ENCODE data around the gene CERT1. TPM values are rescaled to one million over a fixed set of nuclear protein-coding genes. Genes with fewer than 3 reads are reported as not detected.

The CERT1 gene
- polyA plus RNA-seq, 1 experiment, result 4.5 TPM

GRCh38 chr5:75435096-75435495 lies 76.3 kb downstream of the CERT1 start:
- ChIA-PET POLR2A (no interaction called here), CTCF (interaction anchor here (1.0 to 1.4 kb wide), 2 partner anchors 26 to 30 kb away, joined by 3 read pairs; no protein-coding TSS in a partner anchor)
- TF ChIP-seq CTCF (IDR thresholded peaks at IDR 0.05; ENCODE audit: insufficient read depth, low read depth, low read length), result no peak
- no peak for DNase-seq (ENCODE audit: low read depth)
- no peaks in the 10 kb centered on the region for H3K27me3 ChIP-seq (ENCODE audit: control insufficient read depth, insufficient read depth, low read length)
- H3K36me3 ChIP-seq (ENCODE audit: control insufficient read depth, insufficient read depth, low read length), result no peaks in the 10 kb centered on the region
- no peak overlapping the region for H3K4me3 ChIP-seq (ENCODE audit: low read depth, low read length)

- ChIA-PET POLR2A (no interaction called here), CTCF (interaction anchor here (1.2 to 1.4 kb wide), 2 partner anchors 27 to 33 kb away, joined by 3 read pairs; no protein-coding TSS in a partner anchor)
- TF ChIP-seq CTCF (IDR thresholded peaks at IDR 0.05; ENCODE audit: insufficient read depth, low read depth, low read length), result no peak
- DNase-seq (ENCODE audit: low read depth), result no peak
- Histone ChIP-seq H3K27me3 (ENCODE audit: control insufficient read depth, insufficient read depth, low read length) (no peaks in the 10 kb centered on the region), H3K36me3 (ENCODE audit: control insufficient read depth, insufficient read depth, low read length) (no peaks in the 10 kb centered on the region), H3K4me3 (ENCODE audit: low read depth, low read length) (no peak overlapping the region)
Observed at GRCh38 chr5:75433814-75434506, 77.5 kb downstream of the CERT1 start.

- TF ChIP-seq CTCF (IDR thresholded peaks at IDR 0.05; ENCODE audit: insufficient read depth, low read depth, low read length), result no peak
- CTCF ChIA-PET, result no interaction called here
- Histone ChIP-seq H3K27me3 (ENCODE audit: control insufficient read depth, insufficient read depth, low read length) (no peaks in the 10 kb centered on the region), H3K36me3 (ENCODE audit: control insufficient read depth, insufficient read depth, low read length) (no peaks in the 10 kb centered on the region; the same call in 1 of the 2 replicates), H3K4me3 (ENCODE audit: low read depth, low read length) (no peak overlapping the region)
- POLR2A ChIA-PET, result no interaction called here
- no peak for DNase-seq (ENCODE audit: low read depth)
Observed at GRCh38 chr5:75414241-75414640, 97.2 kb downstream of the CERT1 start.

GRCh38 chr5:75412111-75412990 lies 99.1 kb downstream of the CERT1 start:
- CTCF ChIA-PET, result no interaction called here
- Histone ChIP-seq H3K36me3 (ENCODE audit: control insufficient read depth, insufficient read depth, low read length) (no peaks in the 10 kb centered on the region; the same call in 1 of the 2 replicates), H3K27me3 (ENCODE audit: control insufficient read depth, insufficient read depth, low read length) (no peaks in the 10 kb centered on the region), H3K4me3 (ENCODE audit: low read depth, low read length) (no peak overlapping the region)
- TF ChIP-seq CTCF (IDR thresholded peaks at IDR 0.05; ENCODE audit: insufficient read depth, low read depth, low read length), result no peak
- POLR2A ChIA-PET, result no interaction called here
- no peak for DNase-seq (ENCODE audit: low read depth)

- Histone ChIP-seq H3K36me3 (ENCODE audit: control insufficient read depth, insufficient read depth, low read length) (no peaks in the 10 kb centered on the region), H3K4me3 (ENCODE audit: low read depth, low read length) (no peak overlapping the region), H3K27me3 (ENCODE audit: control insufficient read depth, insufficient read depth, low read length) (no peaks in the 10 kb centered on the region)
- CTCF ChIA-PET, result no interaction called here
- no peak for TF ChIP-seq CTCF (IDR thresholded peaks at IDR 0.05; ENCODE audit: insufficient read depth, low read depth, low read length)
- DNase-seq (ENCODE audit: low read depth), result no peak
- POLR2A ChIA-PET, result no interaction called here
Observed at GRCh38 chr5:75405296-75405695, 106.1 kb downstream of the CERT1 start.
